Middle frontal gyrus (tissue), 1 donor: ENCODE measurements around the gene CLCN1.

Source experiments
- DNase-seq: peaks from one replicate; pipeline ENCODE4 v3.0.0-alpha.2; 2015; ENCODE audit warnings: low spot score; ENCODE audit errors: extremely low spot score

CLCN1 gene

DNA sequence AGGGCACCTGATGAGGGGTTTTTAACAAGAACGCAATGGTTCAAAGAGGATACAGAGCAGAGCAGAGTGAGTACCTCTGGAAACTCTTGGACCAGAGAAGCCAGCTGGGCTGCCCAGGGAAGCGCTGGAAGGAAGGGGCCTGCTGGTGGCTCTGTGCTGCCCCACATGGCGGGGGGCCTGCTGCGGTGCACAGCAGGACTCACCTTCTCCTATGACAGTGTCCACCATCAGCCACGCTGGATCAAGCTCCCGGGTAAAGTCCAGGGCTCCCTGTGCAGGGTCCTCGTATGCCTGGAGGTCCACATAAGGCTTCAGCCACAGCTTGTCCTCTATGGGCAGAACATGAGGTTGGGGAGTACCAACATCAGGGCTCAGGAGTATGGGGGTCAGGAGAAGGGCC lies 80.3 kb downstream of the CLCN1 start:
- no peak for DNase-seq

GRCh38 chr7:143396625-143397556 lies 81.0 kb downstream of the CLCN1 start:
- DNase-seq: no peak

DNA sequence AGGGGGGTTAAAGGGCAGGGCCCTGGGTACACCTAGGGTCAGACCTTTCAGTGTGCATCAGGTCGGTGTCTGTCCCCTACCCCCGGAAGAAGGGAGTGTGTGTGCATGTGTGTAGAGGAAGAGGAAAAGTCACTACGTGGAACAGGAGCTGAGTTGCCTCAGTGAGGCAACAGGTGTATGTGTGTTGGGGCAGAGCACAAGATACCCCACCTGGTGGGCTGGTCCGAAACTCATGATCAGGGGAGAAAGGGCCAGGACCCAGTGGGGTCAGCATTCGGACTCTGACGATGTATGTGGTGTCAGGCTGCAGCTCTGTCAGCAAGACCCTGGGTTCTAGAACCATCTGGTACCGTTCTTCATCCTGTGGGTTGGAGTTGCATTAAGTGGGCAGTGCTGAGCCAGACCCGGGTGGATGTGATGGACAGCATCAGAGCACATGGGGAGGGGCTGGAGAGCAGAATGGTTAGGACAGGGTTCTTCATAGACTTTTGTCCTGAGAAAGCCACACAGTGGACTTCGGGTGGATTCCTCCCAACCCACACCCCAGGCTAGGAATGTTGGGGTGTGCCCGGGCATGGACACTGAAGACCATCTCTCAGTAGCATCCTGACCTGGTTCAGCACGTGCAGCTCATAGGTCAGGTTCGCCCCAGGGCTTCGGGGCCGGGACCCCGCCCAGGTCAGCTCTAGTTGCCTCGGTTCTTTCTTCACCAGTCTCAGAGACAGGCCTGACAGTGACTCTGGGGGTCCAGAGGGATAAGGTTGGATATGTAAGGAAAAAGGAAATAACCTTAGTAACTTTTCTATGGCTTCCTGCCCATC lies 82.0 kb downstream of the CLCN1 start:
- no peak for DNase-seq

DNA sequence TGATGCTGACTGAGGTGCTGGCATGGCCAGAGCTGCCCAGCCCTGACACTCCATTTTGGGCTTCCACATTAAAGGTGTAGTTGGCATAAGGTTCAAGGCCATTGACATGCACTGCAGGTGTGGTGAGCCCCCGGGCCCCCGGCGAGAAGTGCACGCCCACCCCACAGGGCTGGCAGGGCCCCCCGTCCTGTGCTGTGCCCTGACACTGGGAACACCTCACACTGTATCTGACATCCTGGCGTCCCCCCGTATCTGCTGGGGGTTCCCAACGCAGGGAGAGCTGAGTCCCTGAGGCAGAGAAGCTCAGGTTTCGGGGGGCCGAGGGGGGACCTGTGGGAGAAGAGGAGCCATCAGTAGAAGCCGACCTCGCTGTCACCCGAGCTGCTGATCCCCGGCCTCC lies 82.7 kb downstream of the CLCN1 start:
- DNase-seq: no peak

- DNase-seq: no peak
These were observed 83.2 kb downstream of the CLCN1 start for GRCh38 chr7:143399151-143399550.

- DNase-seq: no peak
These were observed 83.7 kb downstream of the CLCN1 start for GRCh38 chr7:143399642-143400041.

DNA sequence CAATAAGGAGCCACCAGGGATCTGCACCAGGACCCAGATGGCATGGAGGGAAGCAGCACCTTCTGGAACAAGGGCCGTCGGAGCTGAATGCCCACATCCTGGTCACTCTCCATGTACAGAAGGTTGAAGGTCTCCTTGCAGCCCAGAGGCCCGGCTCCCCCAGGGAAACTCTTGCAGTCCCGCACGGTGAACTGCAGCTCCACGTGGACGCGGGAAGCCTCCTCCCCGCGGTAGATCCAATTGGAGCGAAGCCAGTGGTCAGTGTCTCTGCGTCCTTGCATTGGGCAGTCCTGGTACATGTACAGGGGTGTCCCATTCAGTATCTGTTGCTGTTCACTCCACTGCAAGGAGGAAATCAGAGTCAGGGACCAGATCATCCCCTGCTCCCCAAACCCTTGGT lies 85.4 kb downstream of the CLCN1 start:
- no peak for DNase-seq
